ENCODE results near the gene LRPAP1.

DNA sequence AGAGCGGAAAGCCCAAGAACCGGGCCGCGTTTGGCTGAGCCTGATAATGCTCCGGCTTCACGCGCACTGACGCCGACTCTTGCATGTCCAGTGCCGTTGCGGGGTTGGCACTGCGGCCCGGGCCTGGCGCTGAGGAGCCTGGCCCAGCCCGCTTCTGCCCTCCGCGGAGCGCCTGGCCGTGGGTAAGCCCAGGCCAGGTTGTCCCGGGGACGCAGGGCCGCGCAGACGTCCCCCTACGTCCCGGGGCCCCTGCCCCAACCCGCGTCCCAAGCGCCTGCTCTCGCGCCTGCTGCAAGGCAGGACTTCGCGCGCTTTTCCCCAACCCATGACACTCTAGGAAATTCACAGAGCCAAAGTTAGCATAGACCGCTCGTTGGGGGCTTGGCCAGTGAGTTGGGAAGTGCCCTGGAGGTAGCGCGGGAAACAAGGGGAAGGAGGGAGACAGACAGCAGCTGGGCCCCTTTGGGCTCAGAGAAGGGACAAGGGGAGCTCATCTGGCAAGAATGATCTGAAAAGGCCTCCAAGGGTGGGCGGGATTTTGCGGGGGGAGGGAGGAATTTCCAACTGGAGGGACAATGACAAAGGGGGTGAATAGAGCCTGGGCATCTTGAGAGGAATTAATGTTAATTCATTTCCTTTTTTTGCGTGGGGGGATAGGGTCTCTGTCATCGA is 665 bp upstream of the LRPAP1 start:
- TF ChIP-seq, protein P1, sequence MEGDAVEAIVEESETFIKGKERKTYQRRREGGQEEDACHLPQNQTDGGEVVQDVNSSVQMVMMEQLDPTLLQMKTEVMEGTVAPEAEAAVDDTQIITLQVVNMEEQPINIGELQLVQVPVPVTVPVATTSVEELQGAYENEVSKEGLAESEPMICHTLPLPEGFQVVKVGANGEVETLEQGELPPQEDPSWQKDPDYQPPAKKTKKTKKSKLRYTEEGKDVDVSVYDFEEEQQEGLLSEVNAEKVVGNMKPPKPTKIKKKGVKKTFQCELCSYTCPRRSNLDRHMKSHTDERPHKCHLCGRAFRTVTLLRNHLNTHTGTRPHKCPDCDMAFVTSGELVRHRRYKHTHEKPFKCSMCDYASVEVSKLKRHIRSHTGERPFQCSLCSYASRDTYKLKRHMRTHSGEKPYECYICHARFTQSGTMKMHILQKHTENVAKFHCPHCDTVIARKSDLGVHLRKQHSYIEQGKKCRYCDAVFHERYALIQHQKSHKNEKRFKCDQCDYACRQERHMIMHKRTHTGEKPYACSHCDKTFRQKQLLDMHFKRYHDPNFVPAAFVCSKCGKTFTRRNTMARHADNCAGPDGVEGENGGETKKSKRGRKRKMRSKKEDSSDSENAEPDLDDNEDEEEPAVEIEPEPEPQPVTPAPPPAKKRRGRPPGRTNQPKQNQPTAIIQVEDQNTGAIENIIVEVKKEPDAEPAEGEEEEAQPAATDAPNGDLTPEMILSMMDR (IDR thresholded peaks at IDR 0.05): no peak
- TF ChIP-seq EZH2 (IDR thresholded peaks at IDR 0.05; ENCODE audit: borderline replicate concordance, insufficient read depth, low read depth, low read length, poor library complexity, severe bottlenecking): no peak
